ENCODE measurements around the gene CLEC17A. TPM values are rescaled to one million over a fixed set of nuclear protein-coding genes. Genes with fewer than 3 reads are reported as not detected.
"Not testable (repeated sequence)": the region's sequence is repeated elsewhere in the genome, so short reads cannot be mapped to it uniquely, and the experiment has no call there.

The CLEC17A gene, protein sequence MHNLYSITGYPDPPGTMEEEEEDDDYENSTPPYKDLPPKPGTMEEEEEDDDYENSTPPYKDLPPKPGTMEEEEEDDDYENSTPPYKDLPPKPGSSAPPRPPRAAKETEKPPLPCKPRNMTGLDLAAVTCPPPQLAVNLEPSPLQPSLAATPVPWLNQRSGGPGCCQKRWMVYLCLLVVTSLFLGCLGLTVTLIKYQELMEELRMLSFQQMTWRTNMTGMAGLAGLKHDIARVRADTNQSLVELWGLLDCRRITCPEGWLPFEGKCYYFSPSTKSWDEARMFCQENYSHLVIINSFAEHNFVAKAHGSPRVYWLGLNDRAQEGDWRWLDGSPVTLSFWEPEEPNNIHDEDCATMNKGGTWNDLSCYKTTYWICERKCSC
- not detected in 2 replicates for total RNA-seq

DNA sequence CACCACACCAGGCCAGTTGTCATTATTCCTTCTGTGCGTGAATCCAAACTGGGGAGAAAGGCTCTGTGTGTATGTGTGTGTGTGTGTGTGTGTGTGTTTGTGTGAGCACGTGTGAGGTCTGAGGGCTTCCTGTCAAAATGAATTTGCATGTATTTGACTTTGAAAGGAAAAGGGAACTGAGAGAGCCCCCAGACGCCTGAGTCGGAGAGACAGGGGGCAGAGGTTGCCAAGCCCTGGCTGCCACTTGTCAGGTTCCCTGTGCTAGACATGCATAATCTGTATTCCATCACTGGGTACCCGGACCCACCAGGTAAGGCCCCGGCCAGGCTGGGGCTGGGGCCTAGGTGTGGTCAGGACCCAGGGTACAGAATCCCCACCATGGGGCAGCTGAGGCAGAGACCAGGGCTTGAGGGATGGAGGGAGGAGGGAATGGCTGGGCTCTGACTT lies at the start of gene CLEC17A:
Gene CLEC17A, plus strand, starts transcription at position 191 of the 447 bp plus-strand sequence. Its CDS starts 77 bp downstream, at position 268.
- no peak for DNase-seq (ENCODE audit: low read depth in 2 of 2)

DNA sequence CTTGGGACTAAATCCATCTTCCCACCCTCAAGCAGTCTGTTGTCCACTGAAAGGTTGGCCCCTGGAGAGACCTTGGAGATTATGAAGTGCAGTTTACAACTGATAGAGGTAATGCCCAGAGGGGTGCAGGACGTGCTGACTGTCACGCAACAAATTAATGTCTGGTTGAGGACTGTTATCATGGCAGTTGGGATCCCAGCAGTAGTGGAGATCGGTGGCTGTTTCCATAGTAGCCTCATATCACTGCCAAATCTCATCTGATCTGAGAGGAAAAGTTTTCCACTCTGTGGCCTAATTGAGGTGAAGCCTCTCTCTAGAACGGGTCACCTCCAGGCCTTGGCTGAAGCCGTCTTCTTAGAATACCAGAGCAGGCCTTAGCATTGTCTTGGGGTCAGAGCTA lies 49.4 kb upstream of the CLEC17A start:
- DNase-seq (ENCODE audit: low read depth in 2 of 2): no peak

DNA sequence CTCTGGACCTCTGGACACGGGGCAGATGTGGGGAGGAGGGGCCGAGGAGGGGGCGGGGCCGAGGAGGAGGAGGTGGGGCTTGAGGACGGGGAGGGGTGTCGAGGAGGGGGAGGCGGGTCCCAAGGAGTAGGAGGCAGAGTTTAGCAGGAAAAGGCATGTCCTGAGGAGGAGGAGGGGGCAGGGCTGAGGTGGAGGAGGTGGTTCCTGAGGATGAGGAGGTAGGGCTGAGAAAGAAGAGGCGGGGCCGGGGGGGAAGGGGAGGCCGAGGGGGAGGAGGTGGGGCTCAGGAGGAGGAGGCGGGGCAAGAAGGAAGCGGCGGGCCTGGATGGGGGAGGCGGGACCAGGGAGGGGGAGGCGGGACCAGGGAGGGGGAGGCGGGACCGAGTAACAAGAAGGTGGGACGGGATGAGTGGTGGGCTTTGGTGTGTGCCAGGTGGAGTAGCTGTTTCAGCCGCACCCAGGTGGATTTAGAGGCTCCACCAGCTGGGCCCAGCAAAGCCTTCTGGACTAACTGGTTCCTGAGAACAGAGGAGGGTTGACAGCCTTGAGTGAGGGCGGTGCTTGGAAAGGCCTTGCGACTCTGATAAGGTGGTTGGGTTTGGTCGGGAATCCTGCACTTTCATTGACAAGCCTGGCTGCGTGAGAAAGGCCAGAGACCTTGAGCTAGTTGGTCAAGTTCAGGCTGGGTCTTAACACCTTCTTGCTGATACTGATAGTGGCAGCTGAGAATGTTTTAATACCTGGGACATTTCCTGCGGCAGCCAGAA lies 45.8 kb upstream of the CLEC17A start:
- peak in 1 of 2 donors; percentile 93 for DNase-seq (ENCODE audit: low read depth in 2 of 2)

DNA sequence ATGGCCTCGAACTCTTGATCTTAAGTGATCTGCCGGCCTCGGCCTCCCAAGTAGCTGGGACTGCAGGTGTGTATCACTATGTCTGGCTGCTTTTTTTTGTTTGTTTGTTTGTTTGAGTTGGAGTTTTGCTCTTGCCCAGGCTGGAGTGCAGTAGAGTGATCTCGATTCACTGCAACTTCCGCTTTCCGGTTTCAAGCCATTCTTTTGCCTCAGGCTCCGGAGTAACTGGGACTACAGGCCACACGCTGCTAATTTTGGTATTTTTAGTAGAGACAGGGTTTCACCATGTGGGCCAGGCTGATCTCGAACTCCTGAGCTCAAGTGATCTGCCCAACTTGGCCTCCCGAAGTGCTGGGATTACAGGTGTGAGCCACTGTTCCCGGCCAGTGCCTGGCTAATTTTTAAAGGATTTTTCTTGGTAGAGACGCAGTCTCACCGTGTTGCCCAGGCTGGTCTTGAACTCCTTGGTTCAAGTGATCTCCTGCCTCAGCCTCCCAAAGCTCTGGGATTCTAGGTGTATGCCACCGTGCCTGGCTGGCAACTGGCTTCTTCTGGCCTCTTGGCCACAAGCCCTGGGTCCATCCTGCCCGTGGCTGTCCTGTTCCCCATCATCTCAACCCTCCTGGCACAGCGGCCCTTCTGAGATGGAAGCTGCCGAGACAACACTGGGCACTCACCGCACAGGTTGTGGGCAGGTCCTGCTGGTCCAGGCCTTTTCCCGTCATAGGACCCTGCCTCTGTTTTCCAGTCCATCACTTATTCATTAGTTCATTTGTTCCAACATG lies 42.0 kb upstream of the CLEC17A start:
- DNase-seq (ENCODE audit: low read depth in 2 of 2): no peak

DNA sequence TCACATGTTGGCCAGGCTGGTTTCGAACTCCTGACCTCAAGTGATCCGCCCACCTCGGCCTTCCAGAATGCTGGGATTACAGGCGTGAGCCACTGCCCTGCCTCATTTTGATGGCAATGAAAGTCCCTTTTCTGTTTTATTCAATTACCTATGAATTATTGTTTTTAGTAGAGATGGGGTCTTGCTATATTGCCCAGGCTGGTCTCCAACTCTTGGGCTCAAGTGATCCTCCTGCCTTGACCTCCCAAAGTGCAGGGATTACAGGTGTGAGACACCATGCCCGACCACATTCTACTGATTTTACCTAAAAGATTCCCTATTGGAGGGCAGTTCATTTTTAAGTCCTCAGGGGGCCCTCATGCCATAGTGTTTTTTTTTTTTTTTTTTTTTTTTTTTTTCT lies 40.9 kb upstream of the CLEC17A start:
- DNase-seq (ENCODE audit: low read depth in 2 of 2): not testable (repeated sequence)

DNA sequence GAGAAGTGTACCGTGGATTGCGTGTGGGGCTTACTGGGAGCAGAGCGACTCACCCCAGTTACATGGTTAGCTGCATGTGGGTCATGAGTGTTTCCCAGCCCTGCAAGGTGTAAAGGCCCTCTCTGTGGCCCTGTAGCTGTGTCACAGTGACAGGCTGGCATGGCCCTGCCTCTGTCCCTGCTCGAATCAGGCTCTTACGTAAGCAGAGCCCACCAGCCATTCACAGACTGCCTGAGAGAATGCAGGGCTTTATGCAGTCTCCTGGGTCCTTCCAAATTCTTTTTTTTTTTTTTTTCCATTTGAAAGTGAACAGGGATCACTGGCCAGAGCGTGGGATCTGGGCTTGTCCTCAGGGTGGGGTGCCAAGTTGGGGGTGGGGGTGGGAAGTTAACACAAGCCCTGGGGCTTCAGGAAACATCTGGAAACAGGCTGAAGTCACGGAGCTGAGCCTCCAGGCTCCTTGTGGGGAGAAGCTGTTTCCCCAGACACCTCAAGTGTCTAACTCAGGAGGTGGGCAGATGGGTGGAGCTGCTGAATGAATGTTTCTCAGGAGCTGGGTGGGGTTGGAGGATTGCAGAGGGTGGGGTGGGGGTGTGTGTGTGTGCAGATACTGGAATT lies 40.1 kb upstream of the CLEC17A start:
- DNase-seq (ENCODE audit: low read depth in 2 of 2): peak; percentile 13 to 27

DNA sequence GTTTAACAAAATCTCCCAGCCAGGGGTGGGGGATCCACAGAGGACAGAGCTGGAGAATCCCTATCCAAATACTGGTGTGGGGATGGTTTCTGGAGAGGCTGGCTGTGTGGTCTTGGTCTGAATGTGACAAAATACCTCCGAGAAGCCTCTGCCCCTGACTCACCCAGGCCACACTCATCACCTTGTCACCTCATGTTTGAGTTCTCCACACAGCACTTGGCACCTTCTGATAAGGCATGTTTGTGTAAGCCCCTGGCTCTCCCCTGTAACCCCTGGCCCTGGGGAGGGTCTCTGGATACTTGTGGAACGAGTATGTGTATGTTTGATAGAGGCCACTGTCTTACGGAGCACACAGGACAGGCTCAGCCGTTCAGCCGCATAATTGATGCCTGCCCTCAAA lies 38.8 kb upstream of the CLEC17A start:
- DNase-seq (ENCODE audit: low read depth in 2 of 2): no peak

DNA sequence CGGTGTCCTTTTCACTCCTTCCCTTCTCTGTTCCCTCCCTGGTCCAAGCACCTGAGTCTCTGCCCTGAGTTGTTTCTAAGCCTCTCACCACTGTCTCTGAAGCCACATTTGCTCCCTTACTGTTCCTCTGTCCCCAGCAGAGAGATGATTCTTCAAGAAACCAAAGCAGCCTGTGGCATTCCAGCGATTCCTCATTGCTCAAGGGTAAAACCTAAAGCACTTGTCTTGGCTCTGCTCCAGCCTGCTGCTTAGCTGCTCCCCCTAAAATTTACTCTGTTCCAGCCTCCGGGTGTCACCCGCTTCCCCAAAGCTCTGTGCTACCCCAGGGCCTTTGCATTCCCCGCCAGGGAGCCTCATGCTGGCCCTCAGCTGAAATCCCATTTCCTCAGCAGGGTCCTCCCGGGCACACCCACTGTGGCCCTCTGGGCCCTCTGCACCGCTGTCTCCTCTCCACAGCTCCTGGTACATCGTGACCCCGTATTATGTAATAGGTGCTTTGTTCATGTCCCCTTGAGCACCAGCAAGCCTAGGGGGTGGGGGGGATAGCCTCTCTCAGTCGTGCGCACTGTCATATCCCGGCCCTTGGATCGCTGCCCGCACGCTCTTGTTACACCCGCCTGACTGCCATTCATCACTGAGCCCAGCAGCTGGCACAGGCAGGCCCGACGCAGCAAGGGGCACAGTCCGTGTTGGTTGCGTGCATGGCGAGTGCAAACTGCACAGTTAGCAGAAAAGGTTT lies 37.7 kb upstream of the CLEC17A start:
- no peak for DNase-seq (ENCODE audit: low read depth in 2 of 2)

DNA sequence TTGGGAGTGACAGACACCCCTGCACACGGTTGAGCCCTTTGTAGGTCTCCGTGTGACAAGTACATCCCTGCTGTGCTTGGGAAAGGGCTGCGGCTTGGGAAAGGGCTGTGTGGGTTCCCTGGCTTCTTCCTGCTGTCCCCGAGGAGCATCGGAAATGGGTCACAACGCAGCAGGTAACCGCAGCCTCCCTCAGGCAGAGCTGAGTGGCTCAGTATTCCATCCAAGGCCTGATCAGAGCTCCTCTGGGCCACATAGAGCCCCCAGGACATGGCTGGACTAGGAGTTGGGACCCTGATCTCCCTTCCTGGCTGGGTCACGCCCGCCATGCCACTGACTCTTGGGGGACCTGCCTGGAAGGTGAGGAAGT lies 37.2 kb upstream of the CLEC17A start:
- DNase-seq (ENCODE audit: low read depth in 2 of 2): no peak

DNA sequence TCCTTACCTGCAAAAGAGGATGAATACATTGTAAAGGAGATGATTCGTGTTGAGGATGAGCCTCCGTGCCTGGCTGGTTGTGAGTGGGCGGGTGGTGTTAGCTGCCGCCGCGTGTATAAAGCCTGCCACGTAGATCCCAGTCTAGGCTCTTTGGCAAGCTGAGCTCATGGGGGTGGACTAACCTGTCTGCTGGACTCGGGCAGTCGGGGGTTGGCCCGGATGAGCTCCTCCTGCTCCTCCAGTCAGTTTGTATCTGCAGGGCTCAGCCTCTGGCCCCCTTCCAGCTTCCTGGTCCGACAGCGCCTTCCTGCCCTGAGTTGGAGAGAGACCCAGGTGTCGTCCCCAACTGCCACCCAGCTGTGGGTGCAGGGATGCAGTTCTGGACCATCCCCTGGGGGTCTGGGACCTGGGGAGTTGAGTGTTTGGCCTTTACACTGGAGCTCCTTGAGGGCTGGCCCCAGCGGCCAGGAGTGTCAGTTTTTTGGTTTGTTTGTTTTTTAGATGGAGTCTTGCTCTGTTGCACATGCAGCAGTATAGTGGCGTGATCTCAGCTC lies 32.6 kb upstream of the CLEC17A start:
- DNase-seq (ENCODE audit: low read depth in 2 of 2): peak; percentile 22 to 42

DNA sequence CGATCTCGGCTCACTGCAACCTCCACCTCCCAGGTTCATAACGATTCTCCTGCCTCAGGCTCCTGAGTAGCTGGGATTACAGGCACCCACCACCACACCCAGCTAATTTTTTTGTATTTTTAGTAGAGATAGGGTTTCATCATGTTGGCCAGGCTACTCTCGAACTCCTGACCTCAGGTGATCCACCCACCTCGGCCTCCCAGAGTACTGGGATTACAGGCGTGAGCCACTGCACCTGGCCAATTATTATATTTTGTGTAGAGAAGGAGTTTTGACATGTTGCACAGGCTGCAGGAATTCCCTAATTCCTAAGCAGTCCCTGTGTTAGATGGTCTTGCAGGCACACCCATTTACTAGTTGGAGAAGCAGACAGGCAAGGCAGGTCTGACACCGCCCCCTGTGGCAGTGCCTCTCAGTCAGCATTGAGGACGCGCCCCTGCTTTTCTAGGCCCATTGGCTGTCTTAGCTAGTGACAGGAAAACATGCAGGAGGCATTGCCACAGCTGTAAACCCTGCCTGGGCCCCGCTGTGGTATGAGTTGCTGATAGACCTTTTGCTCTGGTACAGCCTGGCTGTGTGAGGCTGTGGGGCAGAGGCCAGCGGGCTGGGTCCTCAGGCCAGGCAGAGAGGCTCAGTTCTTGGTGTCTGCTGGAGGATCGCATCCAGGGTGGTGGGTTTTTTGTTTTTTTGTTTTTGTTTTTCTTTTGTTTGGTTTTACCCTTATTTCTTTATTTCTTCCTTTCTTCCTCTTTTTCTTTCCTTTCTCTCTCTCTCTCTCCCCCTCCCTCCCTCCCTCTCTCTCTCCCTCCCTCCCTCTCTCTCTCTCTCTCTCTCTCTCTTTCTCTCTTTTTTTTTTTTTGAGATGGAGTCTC lies 31.5 kb upstream of the CLEC17A start:
- peak in 1 of 2 donors; percentile 45 for DNase-seq (ENCODE audit: low read depth in 2 of 2)

DNA sequence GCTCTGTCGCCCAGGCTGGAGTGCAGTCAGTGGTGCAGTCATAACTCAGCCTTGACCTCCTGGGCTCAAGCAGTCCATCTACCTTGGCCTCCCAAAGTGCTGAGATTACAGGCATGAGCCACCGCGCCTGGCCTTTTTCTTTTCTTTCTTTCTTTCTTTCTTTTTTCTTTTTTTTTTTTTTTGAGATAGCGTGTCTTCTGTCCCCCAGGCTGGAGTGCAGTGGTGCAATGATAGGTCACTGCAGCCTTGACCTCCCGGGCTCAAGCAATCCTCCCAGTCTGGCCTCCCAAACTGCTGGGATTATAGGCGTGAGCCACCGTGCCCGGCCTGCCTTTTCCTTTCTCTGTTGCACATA lies 30.9 kb upstream of the CLEC17A start:
- not testable (repeated sequence) for DNase-seq (ENCODE audit: low read depth in 2 of 2)

DNA sequence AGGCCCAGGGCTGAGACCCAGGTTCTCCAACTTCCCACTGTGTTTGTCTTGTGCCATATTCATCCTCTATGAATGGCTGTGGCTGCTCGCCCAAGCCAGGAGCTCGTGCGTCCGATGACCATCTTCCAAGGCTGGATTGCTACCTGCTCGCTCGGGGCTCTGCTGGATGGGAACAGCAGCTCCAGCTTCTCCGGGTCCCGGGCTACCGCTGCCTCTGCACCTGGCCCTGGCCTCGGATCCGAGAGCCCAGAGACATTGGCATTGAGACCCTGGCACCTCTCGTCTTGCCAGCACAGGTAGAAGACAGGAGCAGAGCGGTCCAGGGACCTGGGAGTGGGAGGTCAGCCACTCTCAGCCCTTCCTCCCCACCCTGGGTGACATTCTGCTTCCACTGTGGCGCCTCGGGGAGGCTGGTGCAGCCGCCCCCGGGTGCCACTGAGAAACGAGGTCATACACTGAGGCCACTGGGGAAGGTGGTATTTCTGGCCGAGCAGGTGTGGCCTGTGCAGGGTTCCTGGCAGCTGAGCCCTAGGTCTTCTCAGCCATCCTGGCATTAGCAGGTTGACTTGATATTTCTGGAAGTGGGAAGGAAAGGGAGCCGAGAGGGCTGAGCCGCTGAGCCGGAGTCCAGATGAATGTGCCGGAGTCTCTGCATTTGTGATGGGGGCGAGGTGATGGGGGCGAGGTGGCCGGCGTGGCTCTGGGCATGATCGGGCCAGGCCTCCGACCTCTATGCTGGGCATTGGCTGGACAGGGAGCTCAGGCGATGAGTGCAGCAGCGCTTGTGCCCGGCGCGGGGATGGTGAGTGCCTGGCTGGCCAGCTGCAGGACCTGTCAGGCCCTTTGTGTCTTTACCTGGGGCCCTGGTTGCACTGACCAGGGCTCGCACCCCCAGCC lies 29.6 kb upstream of the CLEC17A start:
- no peak for DNase-seq (ENCODE audit: low read depth in 2 of 2)

DNA sequence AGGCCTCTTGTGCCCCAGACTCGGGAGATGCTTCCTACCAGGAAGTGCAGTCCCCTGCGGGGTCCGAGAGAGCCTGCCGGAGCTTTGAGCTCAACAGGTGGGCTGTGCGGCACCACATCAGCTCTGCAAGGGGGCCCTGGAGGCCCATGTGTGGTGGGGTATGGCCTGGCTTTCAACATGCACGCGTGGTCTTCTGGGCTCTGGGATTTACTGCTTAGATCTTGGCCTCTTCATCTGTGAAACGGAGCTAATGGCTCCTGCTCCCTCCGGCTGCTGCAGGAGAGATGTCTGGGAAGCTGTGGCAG lies 29.0 kb upstream of the CLEC17A start:
- DNase-seq (ENCODE audit: low read depth in 2 of 2): no peak

DNA sequence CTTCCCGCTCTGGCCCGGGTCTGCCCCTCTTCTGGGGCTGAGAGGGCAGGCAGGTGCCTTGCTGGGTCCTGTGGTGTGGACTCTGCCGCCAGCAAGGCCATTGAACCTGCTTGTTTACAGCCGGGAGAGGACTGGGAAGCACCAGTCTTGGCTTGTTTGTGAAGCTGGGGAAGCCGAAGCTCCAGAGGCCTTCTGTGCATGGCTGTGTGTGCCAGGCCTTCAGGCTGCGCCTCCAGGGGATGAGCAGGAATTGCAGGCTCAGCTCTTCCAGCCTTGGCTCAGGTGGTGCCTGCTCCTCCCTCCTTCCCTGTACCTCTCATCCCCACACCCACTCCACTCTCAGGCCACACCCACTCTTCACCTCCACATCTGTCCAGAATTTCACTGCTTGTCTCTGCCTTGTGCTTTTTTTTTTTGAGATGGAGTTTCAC lies 28.5 kb upstream of the CLEC17A start:
- no peak for DNase-seq (ENCODE audit: low read depth in 2 of 2)

DNA sequence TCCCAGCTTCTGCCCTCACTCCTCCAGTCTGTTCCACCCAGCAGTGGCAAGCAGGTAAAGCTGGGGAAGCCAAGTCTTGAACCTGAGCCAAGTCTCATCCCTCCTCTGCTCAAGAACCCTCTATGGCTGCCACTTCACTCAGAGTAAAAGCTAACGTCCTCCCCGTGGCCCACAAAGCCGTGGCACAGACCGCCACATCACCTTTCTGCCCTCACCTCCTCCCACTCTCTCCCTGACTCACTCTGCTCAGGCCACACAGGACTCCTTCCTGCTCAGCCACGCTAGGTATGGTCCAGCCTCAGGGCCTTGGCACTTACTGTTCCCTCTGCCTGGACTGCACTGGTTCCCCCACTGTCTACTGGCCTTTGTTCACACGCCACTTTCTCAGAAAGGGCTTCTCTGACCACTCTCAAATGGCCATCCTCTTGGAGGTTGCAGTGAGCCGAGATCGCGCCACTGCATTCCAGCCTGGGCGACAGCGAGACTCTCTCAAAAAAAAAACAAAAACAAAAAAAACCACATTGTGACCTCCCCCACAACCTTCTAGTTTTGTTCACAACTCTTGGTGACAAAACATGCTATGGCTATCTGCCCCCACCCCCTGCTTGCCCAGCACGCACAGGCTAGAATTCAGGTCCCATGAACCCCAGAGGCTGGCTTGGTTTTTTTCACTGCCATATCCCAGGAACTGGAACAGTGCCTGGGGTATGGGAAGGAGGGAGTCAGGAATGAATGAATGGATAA lies 26.8 kb upstream of the CLEC17A start:
- peak in 1 of 2 donors; percentile 16 for DNase-seq (ENCODE audit: low read depth in 2 of 2)

DNA sequence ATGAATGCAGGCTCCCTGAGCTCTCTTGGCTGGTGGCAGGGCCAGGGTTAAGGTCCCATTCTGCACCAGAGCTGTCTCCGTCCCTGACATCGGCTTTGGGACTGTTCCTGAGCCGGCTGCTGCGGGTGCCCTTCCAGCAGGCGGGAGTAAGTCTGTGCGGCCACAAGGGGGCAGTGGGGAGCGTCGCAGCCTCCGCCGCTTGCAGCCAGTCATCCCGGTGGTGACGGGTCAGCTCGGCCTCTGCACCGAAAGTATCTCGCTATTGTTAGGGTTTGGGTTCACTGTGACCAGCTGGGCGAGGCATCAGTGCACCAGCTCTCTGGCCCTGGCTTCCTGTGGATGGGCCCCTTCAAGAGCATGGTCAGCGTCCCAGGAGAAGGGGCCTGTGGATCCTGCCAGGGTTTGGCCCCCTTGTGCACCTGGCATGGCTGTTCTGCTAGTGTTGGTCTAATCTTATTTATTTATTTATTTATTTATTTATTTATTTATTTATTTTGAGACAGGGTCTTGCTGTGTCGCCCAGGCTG lies 26.2 kb upstream of the CLEC17A start:
- peak; percentile 88 to 93 for DNase-seq (ENCODE audit: low read depth in 2 of 2)

Data from lung microvascular endothelial cell (primary cell).